OCI-LY7 (cell line): ENCODE measurements around the gene ZXDB.
"Not testable (repeated sequence)": the region's sequence is repeated elsewhere in the genome, so short reads cannot be mapped to it uniquely, and the experiment has no call there.

Experiments used
- CTCF ChIP-seq: fragments of 200-600 bp; sonication (generic); conservative IDR thresholded peaks from 2 replicates; pipeline ENCODE4 v1.5.1; 2014; ENCODE audit warnings: mild to moderate bottlenecking, antibody characterized with exemption, low read length, moderate library complexity, mixed read lengths
- EZH2phosphoT487 ChIP-seq: fragments of 200-600 bp; sonication (generic); IDR thresholded peaks from 2 replicates; pipeline ENCODE4 v1.6.1; 2018; ENCODE audit warnings: low read depth, borderline replicate concordance, mild to moderate bottlenecking, mixed run types, antibody characterized with exemption, low read length, moderate library complexity, mixed read lengths

- TF ChIP-seq CTCF, EZH2phosphoT487: not testable (repeated sequence)
These were observed 516 bp downstream of the ZXDB start for GRCh38 chrX:57592160-57592893.
